HG02981 (cell line): ENCODE results near the gene KCNMA1.
"Not testable (repeated sequence)": the region's sequence is repeated elsewhere in the genome, so short reads cannot be mapped to it uniquely, and the experiment has no call there.

ENCODE experiments used
- ATAC-seq: cut with Tn5 transposase; IDR thresholded peaks from one replicate; pipeline ENCODE4 v1.9.1; 2021; ENCODE audit warnings: mild to moderate bottlenecking, moderate library complexity; ENCODE audit not compliant: unreplicated experiment

Gene KCNMA1

GRCh38 chr10:77637532-77638320, at the start of gene KCNMA1:
Gene KCNMA1, minus strand, starts transcription at chr10:77637808.
- no peak for ATAC-seq

GRCh38 chr10:77686650-77687417, 49.2 kb upstream of the KCNMA1 start:
- ATAC-seq, result no peak

- no peak for ATAC-seq
Measured at GRCh38 chr10:77686096-77686495, 48.5 kb upstream of the KCNMA1 start.

- no peak for ATAC-seq
Measured at GRCh38 chr10:77685432-77685831, 47.8 kb upstream of the KCNMA1 start.

GRCh38 chr10:77683088-77683432, 45.5 kb upstream of the KCNMA1 start:
- ATAC-seq, result not testable (repeated sequence)

GRCh38 chr10:77682393-77683087, 44.9 kb upstream of the KCNMA1 start:
- ATAC-seq, result no peak

- ATAC-seq, result no peak
Measured at GRCh38 chr10:77681839-77682238, 44.2 kb upstream of the KCNMA1 start.

- ATAC-seq, result no peak
Measured at GRCh38 chr10:77680811-77681210, 43.2 kb upstream of the KCNMA1 start.

- ATAC-seq, result no peak
Measured at GRCh38 chr10:77680065-77680464, 42.5 kb upstream of the KCNMA1 start.

- no peak for ATAC-seq
Measured at GRCh38 chr10:77679217-77679616, 41.6 kb upstream of the KCNMA1 start.

- ATAC-seq, result no peak
Measured at GRCh38 chr10:77678146-77678545, 40.5 kb upstream of the KCNMA1 start.

- ATAC-seq, result no peak
Measured at GRCh38 chr10:77675347-77675746, 37.7 kb upstream of the KCNMA1 start.

GRCh38 chr10:77673515-77674140, 36.0 kb upstream of the KCNMA1 start:
- ATAC-seq, result no peak

GRCh38 chr10:77673101-77673500, 35.5 kb upstream of the KCNMA1 start:
- no peak for ATAC-seq

- ATAC-seq, result no peak
Measured at GRCh38 chr10:77671594-77672252, 34.1 kb upstream of the KCNMA1 start.

- no peak for ATAC-seq
Measured at GRCh38 chr10:77670817-77671443, 33.3 kb upstream of the KCNMA1 start.

GRCh38 chr10:77669892-77670291, 32.3 kb upstream of the KCNMA1 start:
- no peak for ATAC-seq

GRCh38 chr10:77667426-77668324, 30.1 kb upstream of the KCNMA1 start:
- ATAC-seq, result peak; percentile 76

GRCh38 chr10:77666821-77667220, 29.2 kb upstream of the KCNMA1 start:
- no peak for ATAC-seq
